Testis (tissue), 3 donors: ENCODE measurements around the gene HIGD1C. TPM values are rescaled to one million over a fixed set of nuclear protein-coding genes. Genes with fewer than 3 reads are reported as not detected.
A peak's percentile ranks its signal among the peaks of the same experiment; 100 is the strongest.

ENCODE experiments used
- DNase-seq: peaks from one replicate; pipeline ENCODE4 v3.0.0-alpha.2; 2019
- H3K27ac ChIP-seq, 2 donors: fragments of 200-600 bp; sonication (generic); one replicate each; pipeline ENCODE4 v1.5.1; 2019
- H3K27me3 ChIP-seq: fragments of 200-600 bp; sonication (generic); one replicate; pipeline ENCODE4 v1.5.1; 2019
- H3K36me3 ChIP-seq: fragments of 200-600 bp; sonication (generic); one replicate; pipeline ENCODE4 v1.5.1; 2017; ENCODE audit warnings: low read depth; ENCODE audit errors: missing control alignments
- H3K4me1 ChIP-seq: fragments of 200-600 bp; sonication (generic); one replicate; pipeline ENCODE4 v1.5.1; 2019
- H3K4me3 ChIP-seq, 2 donors: fragments of 200-600 bp; sonication (generic); one replicate each; pipeline ENCODE4 v1.5.1; 2017 to 2019
- H3K9me3 ChIP-seq: fragments of 200-600 bp; sonication (generic); one replicate; pipeline ENCODE4 v1.5.1; 2017
- CTCF ChIP-seq, 3 experiments: fragments of 450-650 bp in 2 of 3; fragments of 200-600 bp in 1 of 3; sonication (generic) in 1 of 3; IDR thresholded peaks; one replicate each; pipeline ENCODE4 v1.5.1; 2016 to 2019; ENCODE audit warnings: antibody characterized with exemption in 3 of 3, mild to moderate bottlenecking in 2 of 3, moderate library complexity in 1 of 3
- POLR2A ChIP-seq: fragments of 450-650 bp; IDR thresholded peaks from one replicate; pipeline ENCODE4 v1.6.1; 2017; ENCODE audit warnings: antibody characterized with exemption, mild to moderate bottlenecking, moderate library complexity
- WGBS, 2 donors: methylation state at CpG; one replicate each; pipeline ENCODE4 v1.1.5; 2018; 5-methylcytosine and 5-hydroxymethylcytosine counted together
- intact Hi-C: fragments of 100-400 bp; cut with DNase I; formaldehyde crosslinking; loops from one replicate; pipeline ENCODE4 v1.15.1; 2023; ENCODE audit warnings: low total_unique reads
- polyA plus RNA-seq: library from polyadenylated mRNA; stranded (reverse); fragments of 350-450 nt; fragmentation: Illumina TruSeq; extraction: RNeasy Lipid Tissue Mini Kit (QIAGEN cat#74804); gene quantifications from one replicate; pipeline ENCODE4 v1.2.3, GENCODE V29; 2014; ENCODE audit warnings: low read depth, low replicate concordance; ENCODE audit not compliant: insufficient read depth
- total RNA-seq, 2 donors: library from RNA; depleted of rRNA; stranded (reverse); fragments of >200 nt; gene quantifications; one replicate each; pipeline ENCODE4 v1.2.3, GENCODE V29; 2016

The HIGD1C gene
- total and polyA plus RNA-seq, 3 donors from 2014 or later, result 3.4 TPM; not detected in 2

- Histone ChIP-seq H3K4me1 (peaks cover 3% of the 10 kb centered on the region), H3K9me3 (no peaks in the 10 kb centered on the region), H3K36me3 (no peaks in the 10 kb centered on the region), H3K27ac (no peak overlapping the region), H3K4me3 (no peak overlapping the region), H3K27me3 (no peaks in the 10 kb centered on the region)
- 87 to 89% methylated on average over 5 of the region's 5 CpGs for WGBS, 2 donors
- no peak for TF ChIP-seq CTCF (IDR thresholded peaks at IDR 0.05)
- no peak for TF ChIP-seq POLR2A
- DNase-seq, result no peak
- intact Hi-C loops, result no loop called here
These were observed 33.6 kb upstream of the HIGD1C start for GRCh38 chr12:50918584-50919316.

GRCh38 chr12:50922820-50923219 lies 29.5 kb upstream of the HIGD1C start:
- Histone ChIP-seq H3K4me3 (peak overlapping the region in 1 of 2 donors; percentile 78), H3K9me3 (no peaks in the 10 kb centered on the region), H3K27ac (peak overlapping the region; percentile 78 to 90), H3K27me3 (no peaks in the 10 kb centered on the region), H3K36me3 (no peaks in the 10 kb centered on the region), H3K4me1 (peaks cover 7% of the 10 kb centered on the region)
- TF ChIP-seq CTCF (IDR thresholded peaks at IDR 0.05) (no peak), POLR2A (no peak)
- intact Hi-C loops, result no loop called here
- WGBS, 2 donors, result 47 to 51% methylated on average over 3 of the region's 3 CpGs
- DNase-seq, result no peak

- Histone ChIP-seq H3K9me3 (no peaks in the 10 kb centered on the region), H3K4me3 (peak overlapping the region; percentile 69 to 78), H3K4me1 (peaks cover 11% of the 10 kb centered on the region), H3K27ac (peak overlapping the region; percentile 78 to 90), H3K27me3 (no peaks in the 10 kb centered on the region), H3K36me3 (no peaks in the 10 kb centered on the region)
- intact Hi-C loops, result no loop called here
- WGBS, 2 donors, result 23 to 24% methylated on average over 8 of the region's 8 CpGs
- DNase-seq, result no peak
- TF ChIP-seq POLR2A (no peak), CTCF (IDR thresholded peaks at IDR 0.05) (no peak)
These were observed 28.8 kb upstream of the HIGD1C start for GRCh38 chr12:50923361-50924130.

- DNase-seq, result no peak
- Histone ChIP-seq H3K36me3 (no peaks in the 10 kb centered on the region), H3K4me1 (peaks cover 12% of the 10 kb centered on the region), H3K9me3 (no peaks in the 10 kb centered on the region), H3K4me3 (peak overlapping the region; percentile 69 to 78), H3K27ac (peak overlapping the region; percentile 78 to 90), H3K27me3 (no peaks in the 10 kb centered on the region)
- intact Hi-C loops, result no loop called here
- TF ChIP-seq POLR2A, result no peak
- no peak for TF ChIP-seq CTCF (IDR thresholded peaks at IDR 0.05)
- 0 to 1% methylated on average over 4 of the region's 4 CpGs for WGBS, 2 donors
These were observed 28.3 kb upstream of the HIGD1C start for GRCh38 chr12:50924131-50924438.
